PC-9 (cell line): ENCODE data around the gene ETS2.

Source experiments
- CTCF ChIP-seq: fragments of 200-600 bp; sonication (generic); conservative IDR thresholded peaks from 2 replicates; pipeline ENCODE4 v1.6.1; 2017; ENCODE audit warnings: mixed run types, antibody characterized with exemption, mild to moderate bottlenecking, moderate library complexity
- EZH2 ChIP-seq: fragments of 200-600 bp; sonication (generic); IDR thresholded peaks from 2 replicates; pipeline ENCODE4 v1.8.0; 2017; ENCODE audit warnings: antibody characterized with exemption, low read depth

GRCh38 chr21:38834725-38835124 is 29.0 kb downstream of the ETS2 start:
- TF ChIP-seq EZH2 (no peak), CTCF (no peak)
